Ecto neural progenitor cell (in vitro differentiated cells): ENCODE results near the gene XCL1.
"Not testable (repeated sequence)": the region's sequence is repeated elsewhere in the genome, so short reads cannot be mapped to it uniquely, and the experiment has no call there.

Experiments used
- DNase-seq: peaks from one replicate; pipeline ENCODE4 v3.0.0-alpha.2; 2018; ENCODE audit warnings: low spot score

Gene XCL1, protein sequence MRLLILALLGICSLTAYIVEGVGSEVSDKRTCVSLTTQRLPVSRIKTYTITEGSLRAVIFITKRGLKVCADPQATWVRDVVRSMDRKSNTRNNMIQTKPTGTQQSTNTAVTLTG

GRCh38 chr1:168576245-168576688 is at the start of gene XCL1:
Gene XCL1 (plus strand): TSS chr1:168576605. CDS start chr1:168576638, 33 bp downstream.
- not testable (repeated sequence) for DNase-seq

GRCh38 chr1:168529518-168529917 is 46.9 kb upstream of the XCL1 start:
- no peak for DNase-seq

GRCh38 chr1:168531615-168532345 is 44.6 kb upstream of the XCL1 start:
- DNase-seq: no peak

DNA sequence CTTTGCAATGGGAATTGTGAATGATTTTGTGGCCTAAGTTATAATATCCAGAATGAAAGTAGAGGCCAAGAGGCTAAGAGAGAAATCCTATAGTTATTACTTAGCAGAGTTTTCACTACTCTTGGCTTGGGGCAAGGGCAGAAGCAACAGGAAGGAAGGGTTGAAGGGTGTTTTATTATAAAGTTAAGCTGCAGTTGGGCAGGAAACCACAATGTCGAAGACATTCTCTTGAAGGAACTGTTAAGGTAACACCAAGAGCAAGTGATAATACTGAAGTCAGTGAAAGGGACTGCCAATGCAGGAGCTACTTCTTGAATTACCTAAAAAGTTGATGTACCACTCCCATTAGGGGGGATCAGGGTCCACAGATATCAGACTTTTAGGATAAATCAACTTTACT is 40.9 kb upstream of the XCL1 start:
- no peak for DNase-seq

GRCh38 chr1:168540798-168541197 is 35.6 kb upstream of the XCL1 start:
- DNase-seq: not testable (repeated sequence)

DNA sequence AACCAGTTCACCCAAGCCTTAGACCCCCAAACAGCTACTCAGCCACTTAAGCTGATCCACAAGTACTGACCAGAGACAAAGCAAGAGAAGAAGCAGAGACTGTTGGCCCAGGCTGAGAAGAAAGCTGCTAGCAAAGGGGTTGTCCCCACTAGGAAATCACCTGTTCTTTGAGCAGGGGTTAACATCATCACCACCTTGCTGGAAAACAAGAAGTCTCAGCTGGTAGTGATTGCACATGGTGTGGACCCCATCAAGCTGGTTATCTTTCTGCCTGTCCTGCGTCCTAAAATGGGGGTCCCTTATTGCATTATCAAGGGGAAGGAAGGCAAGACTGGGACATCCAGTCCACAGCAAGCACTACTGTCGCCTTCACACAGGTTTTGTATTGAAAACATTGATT is 33.4 kb upstream of the XCL1 start:
- DNase-seq: not testable (repeated sequence)

GRCh38 chr1:168543840-168544498 is 32.4 kb upstream of the XCL1 start, which contains the start of gene XCL2:
Gene XCL2 (minus strand): TSS chr1:168543997. CDS start chr1:168543964, 33 bp downstream.
- DNase-seq: not testable (repeated sequence)

DNA sequence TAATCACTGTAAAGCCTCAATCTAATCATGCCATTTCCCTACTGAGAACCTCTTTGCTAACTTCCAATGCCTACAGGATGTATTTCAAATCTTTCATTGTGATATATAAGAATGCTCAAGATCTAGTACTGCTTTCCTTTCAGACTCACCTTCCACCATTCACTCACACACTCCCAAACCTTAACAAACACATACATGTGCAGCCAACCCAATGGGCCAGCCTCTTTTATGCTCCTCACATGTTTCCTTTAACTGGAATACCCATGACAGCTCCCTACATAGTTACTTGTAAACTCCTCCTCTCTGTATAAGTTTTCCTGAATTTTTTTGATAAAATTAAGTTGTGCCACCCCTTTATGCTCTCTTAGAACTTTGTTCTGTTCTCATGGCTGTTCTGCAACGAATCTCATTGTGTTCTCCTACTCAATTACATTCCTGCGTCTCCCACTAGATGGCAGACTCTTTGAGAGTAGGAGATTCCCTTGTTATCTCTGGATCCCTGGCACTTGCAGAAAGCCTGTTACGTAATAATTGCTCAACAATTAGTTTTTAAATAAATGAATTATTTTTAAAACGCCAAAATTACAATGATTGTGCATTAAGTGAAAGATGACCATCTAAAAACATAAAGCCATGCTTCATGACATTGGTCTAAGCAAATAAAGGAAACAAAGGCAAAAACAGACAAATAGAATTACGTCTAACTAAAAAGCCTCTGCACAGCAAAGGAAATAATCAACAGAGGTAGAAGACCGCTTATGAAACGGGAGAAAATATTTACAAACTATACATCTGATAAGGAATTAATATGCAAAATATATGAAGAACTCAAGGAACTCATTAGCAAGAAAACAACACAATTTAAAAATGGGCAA is 30.5 kb upstream of the XCL1 start:
- not testable (repeated sequence) for DNase-seq

DNA sequence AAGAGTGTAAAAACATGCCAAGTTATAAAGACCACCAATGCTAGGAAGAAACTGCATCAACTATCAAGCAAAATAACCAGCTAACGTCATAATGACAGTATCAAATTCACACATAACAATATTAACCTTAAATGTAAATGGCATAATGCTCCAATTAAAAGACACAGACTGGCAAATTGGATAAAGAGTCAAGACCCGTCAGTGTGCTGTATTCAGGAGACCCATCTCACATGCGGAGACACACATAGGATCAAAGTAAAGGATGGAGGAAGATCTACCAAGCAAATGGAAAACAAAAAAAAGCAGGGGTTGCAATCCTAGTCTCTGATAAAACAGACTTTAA is 29.9 kb upstream of the XCL1 start:
- DNase-seq: not testable (repeated sequence)

DNA sequence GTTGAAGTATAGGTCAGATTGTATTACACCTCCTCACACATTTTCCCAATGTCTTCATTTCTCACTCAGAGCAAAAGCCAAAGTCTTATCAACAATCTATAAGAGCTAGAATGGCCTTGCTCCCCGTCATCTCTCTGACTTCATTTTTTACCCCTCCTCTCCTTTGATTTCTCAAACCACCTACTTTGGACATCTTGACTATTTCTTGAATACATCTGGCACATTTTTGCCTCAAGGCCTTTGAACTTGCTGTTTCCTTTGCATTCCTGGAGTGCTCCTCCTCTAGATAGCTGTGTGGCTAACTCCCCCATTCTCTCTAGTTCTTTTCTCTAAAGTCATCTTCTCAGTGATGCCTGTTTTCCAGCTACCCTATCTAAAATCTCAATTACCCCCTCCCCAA is 25.4 kb upstream of the XCL1 start:
- no peak for DNase-seq

DNA sequence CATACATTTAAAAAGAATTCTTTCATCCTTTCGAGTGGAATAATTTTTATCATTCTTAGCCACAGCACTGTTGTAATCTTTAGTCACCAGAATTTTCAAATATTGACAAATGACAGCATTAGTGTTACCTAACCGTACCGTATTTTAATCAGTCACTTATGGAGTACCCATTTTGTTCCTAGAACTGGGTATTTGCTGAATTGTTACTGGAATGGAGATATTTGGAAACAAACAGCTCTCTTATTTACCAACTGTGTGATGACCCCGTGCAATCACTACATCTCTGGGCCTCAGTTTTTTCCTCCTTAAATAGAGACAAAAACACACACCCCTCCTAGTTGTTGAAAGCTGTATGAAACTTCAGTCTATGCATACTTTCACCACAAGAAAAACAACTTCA is 24.7 kb upstream of the XCL1 start:
- no peak for DNase-seq

- DNase-seq: no peak
Measured at GRCh38 chr1:168552961-168553360, 23.4 kb upstream of the XCL1 start.

DNA sequence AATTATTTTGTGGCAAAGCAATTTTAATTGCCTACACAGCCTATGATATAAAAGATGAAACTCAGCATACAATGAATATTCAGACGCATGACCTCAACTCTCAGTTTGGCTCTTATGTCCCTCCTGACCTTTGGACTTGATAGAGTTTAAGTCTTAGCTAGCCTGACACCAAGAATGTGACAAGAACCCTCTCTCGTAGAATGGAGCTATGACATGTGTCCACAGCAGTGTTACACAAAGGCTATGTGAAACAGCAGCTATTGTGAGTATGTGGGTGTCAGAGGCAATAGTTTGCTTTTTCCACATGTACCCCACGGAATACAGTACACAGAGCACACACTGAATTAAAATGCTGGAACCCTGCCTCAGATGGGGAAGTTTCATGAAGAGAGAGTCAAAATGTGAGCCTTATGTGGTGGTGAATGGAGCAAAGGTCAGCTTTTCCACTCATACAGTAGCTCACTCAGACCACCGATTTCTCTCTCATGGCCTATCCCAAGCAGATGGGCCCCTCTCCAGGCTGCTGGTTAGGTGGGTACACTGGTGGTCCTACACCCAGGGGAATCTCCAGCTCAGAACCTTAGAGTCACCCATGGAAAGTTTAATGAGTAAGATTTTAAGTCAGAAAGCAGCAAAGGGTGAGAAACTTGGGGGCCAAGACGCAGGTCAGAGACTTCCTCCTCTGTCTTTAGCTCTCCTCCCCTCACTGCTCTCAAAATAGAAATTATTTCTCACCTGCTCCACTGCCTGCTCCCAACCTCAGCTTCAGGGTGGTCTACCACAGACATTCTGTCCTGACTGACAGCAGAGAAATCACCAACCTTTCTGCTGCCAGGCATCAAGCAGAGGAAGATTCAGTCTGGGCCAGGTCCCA is 22.5 kb upstream of the XCL1 start:
- DNase-seq: no peak

GRCh38 chr1:168554603-168555483 is 21.6 kb upstream of the XCL1 start:
- no peak for DNase-seq

- DNase-seq: no peak
Measured at GRCh38 chr1:168555508-168556046, 20.8 kb upstream of the XCL1 start.

- no peak for DNase-seq
Measured at GRCh38 chr1:168556647-168557046, 19.8 kb upstream of the XCL1 start.

DNA sequence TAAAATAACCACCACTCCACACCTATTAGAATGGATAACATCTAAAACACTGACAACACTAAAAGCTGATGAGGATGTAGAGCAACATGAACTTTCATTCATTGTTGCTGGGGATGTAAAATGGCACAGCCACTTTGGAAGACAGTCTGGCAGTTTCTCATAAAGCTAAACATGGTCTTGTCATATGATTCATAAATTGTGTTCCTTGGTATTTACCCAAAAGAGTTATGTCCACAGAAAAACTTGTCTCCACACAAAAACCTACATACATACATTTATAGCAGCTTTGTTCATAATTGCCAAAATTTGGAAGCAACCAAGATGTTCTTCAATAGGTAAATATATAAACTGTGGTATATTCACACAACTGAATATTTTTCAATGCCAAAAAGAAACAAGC is 16.0 kb upstream of the XCL1 start:
- DNase-seq: no peak

GRCh38 chr1:168561989-168562388 is 14.4 kb upstream of the XCL1 start:
- DNase-seq: no peak

- DNase-seq: no peak
Measured at GRCh38 chr1:168565825-168566224, 10.6 kb upstream of the XCL1 start.

- DNase-seq: no peak
Measured at GRCh38 chr1:168567007-168567406, 9.4 kb upstream of the XCL1 start.
